Inflammatory macrophage treated with lipopolysaccharide for 1 hour (primary cell): ENCODE results near the gene NR5A2.

Experiments
- DNase-seq, 2 donors: peaks; one replicate each; pipeline ENCODE4 v3.0.0-alpha.2; 2020 to 2022

The NR5A2 gene

GRCh38 chr1:200075522-200075921, 48.0 kb downstream of the NR5A2 start:
- no peak for DNase-seq

- peak in 1 of 2 donors; percentile 6 for DNase-seq
Measured at GRCh38 chr1:200075938-200076546, 48.5 kb downstream of the NR5A2 start.

- DNase-seq: no peak
Measured at GRCh38 chr1:200079232-200079940, 51.9 kb downstream of the NR5A2 start.

GRCh38 chr1:200081151-200081968, 53.9 kb downstream of the NR5A2 start:
- DNase-seq: no peak

- no peak for DNase-seq
Measured at GRCh38 chr1:200081969-200082245, 54.4 kb downstream of the NR5A2 start.

GRCh38 chr1:200082329-200082728, 54.8 kb downstream of the NR5A2 start:
- DNase-seq: no peak

- DNase-seq: no peak
Measured at GRCh38 chr1:200090252-200091159, 63.0 kb downstream of the NR5A2 start.

GRCh38 chr1:200095057-200095577, 67.6 kb downstream of the NR5A2 start:
- no peak for DNase-seq

- no peak for DNase-seq
Measured at GRCh38 chr1:200096774-200097173, 69.3 kb downstream of the NR5A2 start.

GRCh38 chr1:200099040-200099439, 71.5 kb downstream of the NR5A2 start:
- no peak for DNase-seq

GRCh38 chr1:200103966-200104583, 76.6 kb downstream of the NR5A2 start:
- no peak for DNase-seq

- no peak for DNase-seq
Measured at GRCh38 chr1:200107004-200107470, 79.5 kb downstream of the NR5A2 start.

GRCh38 chr1:200108659-200109058, 81.1 kb downstream of the NR5A2 start:
- DNase-seq: no peak

GRCh38 chr1:200112290-200112689, 84.8 kb downstream of the NR5A2 start:
- no peak for DNase-seq

GRCh38 chr1:200115532-200115931, 88.0 kb downstream of the NR5A2 start:
- DNase-seq: no peak

GRCh38 chr1:200116324-200116723, 88.8 kb downstream of the NR5A2 start:
- no peak for DNase-seq

- DNase-seq: no peak
Measured at GRCh38 chr1:200118779-200119505, 91.4 kb downstream of the NR5A2 start.

GRCh38 chr1:200121421-200121820, 93.9 kb downstream of the NR5A2 start:
- DNase-seq: no peak

- no peak for DNase-seq
Measured at GRCh38 chr1:200124309-200124708, 96.8 kb downstream of the NR5A2 start.

GRCh38 chr1:200128081-200128480, 100.6 kb downstream of the NR5A2 start:
- no peak for DNase-seq
